Thoracic aorta (tissue), 2 donors: ENCODE data around the gene CLDN24. TPM values are rescaled to one million over a fixed set of nuclear protein-coding genes. Genes with fewer than 3 reads are reported as not detected.

Experiments
- ATAC-seq: fragments of 150-250 bp; one replicate; pipeline ENCODE4 v1.8.0; 2017; ENCODE audit warnings: low read depth; ENCODE audit not compliant: insufficient number of reproducible peaks, low FRiP score
- DNase-seq: peaks from one replicate; pipeline ENCODE4 v3.0.0-alpha.2; 2020; ENCODE audit warnings: low spot score
- H3K27ac ChIP-seq, 2 donors: fragments of 200-600 bp; sonication (generic); 1 replicate in 1 of 2; 2 replicates in 1 of 2; pipeline ENCODE4 v1.5.1; 2016; ENCODE audit warnings: mild to moderate bottlenecking in 2 of 2, moderate library complexity in 2 of 2
- H3K27me3 ChIP-seq: fragments of 200-600 bp; sonication (generic); replicated peaks from 2 replicates; pipeline ENCODE4 v1.6.0; 2016; ENCODE audit warnings: mild to moderate bottlenecking; ENCODE audit not compliant: insufficient read depth
- H3K36me3 ChIP-seq: fragments of 200-600 bp; sonication (generic); one replicate; pipeline ENCODE4 v1.5.1; 2016
- H3K4me1 ChIP-seq, 2 donors: fragments of 200-600 bp; sonication (generic); 1 replicate in 1 of 2; 2 replicates in 1 of 2; pipeline versions ENCODE4 v1.5.1 to v1.6.0; 2016; ENCODE audit warnings: low read depth in 2 of 2, mild to moderate bottlenecking in 1 of 2; ENCODE audit not compliant: control insufficient read depth in 1 of 2
- H3K4me3 ChIP-seq: fragments of 200-600 bp; sonication (generic); 2 replicates; pipeline ENCODE4 v1.5.1; 2016; ENCODE audit warnings: mild to moderate bottlenecking
- H3K9me3 ChIP-seq: fragments of 200-600 bp; sonication (generic); 2 replicates; pipeline ENCODE4 v1.5.1; 2016
- total RNA-seq, 2 donors: library from RNA; depleted of rRNA; stranded (reverse); fragments of >200 nt; gene quantifications; one replicate each; pipeline versions ENCODE4 v1.1.0 to v1.2.3, GENCODE V29; 2016
- TF ChIP-seq, protein P1 (sequence below): fragments of 200-600 bp; sonication (generic); IDR thresholded peaks from one replicate; pipeline ENCODE4 v1.5.1; 2019; ENCODE audit warnings: antibody characterized with exemption

CLDN24 gene
- total RNA-seq, 2 donors from 2014 or later = not detected

GRCh38 chr4:183295711-183296110 lies 26.5 kb downstream of the CLDN24 start:
- H3K36me3 ChIP-seq = peaks cover 18% of the 10 kb centered on the region
- TF ChIP-seq, protein P1, sequence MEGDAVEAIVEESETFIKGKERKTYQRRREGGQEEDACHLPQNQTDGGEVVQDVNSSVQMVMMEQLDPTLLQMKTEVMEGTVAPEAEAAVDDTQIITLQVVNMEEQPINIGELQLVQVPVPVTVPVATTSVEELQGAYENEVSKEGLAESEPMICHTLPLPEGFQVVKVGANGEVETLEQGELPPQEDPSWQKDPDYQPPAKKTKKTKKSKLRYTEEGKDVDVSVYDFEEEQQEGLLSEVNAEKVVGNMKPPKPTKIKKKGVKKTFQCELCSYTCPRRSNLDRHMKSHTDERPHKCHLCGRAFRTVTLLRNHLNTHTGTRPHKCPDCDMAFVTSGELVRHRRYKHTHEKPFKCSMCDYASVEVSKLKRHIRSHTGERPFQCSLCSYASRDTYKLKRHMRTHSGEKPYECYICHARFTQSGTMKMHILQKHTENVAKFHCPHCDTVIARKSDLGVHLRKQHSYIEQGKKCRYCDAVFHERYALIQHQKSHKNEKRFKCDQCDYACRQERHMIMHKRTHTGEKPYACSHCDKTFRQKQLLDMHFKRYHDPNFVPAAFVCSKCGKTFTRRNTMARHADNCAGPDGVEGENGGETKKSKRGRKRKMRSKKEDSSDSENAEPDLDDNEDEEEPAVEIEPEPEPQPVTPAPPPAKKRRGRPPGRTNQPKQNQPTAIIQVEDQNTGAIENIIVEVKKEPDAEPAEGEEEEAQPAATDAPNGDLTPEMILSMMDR = no peak
- H3K27me3 ChIP-seq = no peaks in the 10 kb centered on the region

DNA sequence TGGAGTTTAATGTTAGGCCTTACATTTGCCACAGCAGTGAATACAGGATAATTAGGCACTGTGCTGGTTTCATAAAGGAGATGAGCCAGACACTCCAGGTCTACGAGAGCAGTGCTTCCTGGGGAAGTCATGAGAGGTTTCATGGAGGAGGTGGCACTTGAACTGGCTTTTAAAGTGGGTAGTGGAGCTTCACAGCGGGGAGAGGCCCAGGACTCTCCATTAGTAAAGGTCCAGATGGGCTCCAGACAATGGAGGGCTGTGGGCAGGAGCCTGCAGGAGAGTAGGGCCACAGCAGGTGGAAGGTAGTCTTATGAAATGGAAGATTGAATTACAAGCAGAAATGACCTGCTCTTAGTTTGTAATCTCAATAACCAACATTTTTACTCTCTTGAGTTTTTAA lies 31.2 kb downstream of the CLDN24 start:
- no peak for DNase-seq
- Histone ChIP-seq H3K27ac (no peak overlapping the region), H3K4me3 (no peak overlapping the region), H3K27me3 (no peaks in the 10 kb centered on the region), H3K36me3 (peaks cover 34% of the 10 kb centered on the region), H3K9me3 (no peaks in the 10 kb centered on the region), H3K4me1 (no peaks in the 10 kb centered on the region)
- TF ChIP-seq, protein P1 = no peak
- no peak for ATAC-seq

More at GRCh38 chr4:183295711-183296110, 26.5 kb downstream of the CLDN24 start:
- H3K4me3 ChIP-seq = no peak overlapping the region
- H3K27ac ChIP-seq = no peak overlapping the region
- no peaks in the 10 kb centered on the region for H3K4me1 ChIP-seq
- no peaks in the 10 kb centered on the region for H3K9me3 ChIP-seq
- no peak for ATAC-seq
- no peak for DNase-seq

DNA sequence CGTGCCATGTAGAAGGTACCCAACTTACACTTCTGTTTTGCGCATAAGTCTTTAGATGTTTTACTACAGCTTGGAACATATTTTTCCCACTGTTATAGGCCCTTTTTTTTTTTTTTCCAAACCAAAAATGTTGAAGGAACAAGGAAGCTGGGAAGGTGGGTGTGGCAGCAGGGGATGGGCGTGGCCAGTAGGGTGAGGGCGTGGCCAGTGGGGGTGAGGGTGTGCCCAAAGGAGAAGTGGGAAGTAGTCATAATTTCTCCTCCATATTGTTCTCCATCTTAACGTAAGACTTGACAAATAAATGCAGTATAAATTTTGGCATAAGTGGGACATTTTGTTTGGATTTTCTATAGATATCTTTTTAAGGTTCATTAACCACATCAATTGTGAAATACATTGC lies 32.5 kb downstream of the CLDN24 start:
- DNase-seq = no peak
- Histone ChIP-seq H3K4me1 (no peaks in the 10 kb centered on the region), H3K36me3 (peaks cover 31% of the 10 kb centered on the region), H3K9me3 (no peaks in the 10 kb centered on the region), H3K27ac (no peak overlapping the region), H3K4me3 (no peak overlapping the region), H3K27me3 (no peaks in the 10 kb centered on the region)
- ATAC-seq = no peak
- TF ChIP-seq, protein P1 = no peak

DNA sequence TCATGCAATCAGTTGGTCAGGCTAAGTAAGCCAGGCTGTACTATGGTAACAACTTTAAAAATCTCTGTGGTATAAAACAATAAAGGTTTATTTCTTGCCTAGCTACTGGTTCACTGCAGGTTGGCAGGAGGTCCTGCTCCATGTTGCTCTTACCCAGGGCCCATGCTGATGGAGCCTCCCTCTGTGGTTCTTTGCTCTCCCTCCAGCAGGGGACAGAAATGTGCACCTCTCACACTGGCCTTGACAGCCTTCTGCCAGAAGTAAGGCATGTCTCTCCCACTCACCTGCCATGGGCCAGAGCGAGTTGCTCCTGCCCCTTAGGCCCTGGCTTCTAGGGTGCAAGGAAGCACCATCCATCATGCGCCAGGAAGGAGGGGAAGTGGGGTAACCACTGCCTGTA lies 33.3 kb downstream of the CLDN24 start:
- no peak overlapping the region for H3K4me3 ChIP-seq
- no peaks in the 10 kb centered on the region for H3K27me3 ChIP-seq
- no peak for DNase-seq
- no peaks in the 10 kb centered on the region for H3K9me3 ChIP-seq
- H3K4me1 ChIP-seq = no peaks in the 10 kb centered on the region
- no peak overlapping the region for H3K27ac ChIP-seq
- H3K36me3 ChIP-seq = peaks cover 32% of the 10 kb centered on the region
- no peak for ATAC-seq
- TF ChIP-seq, protein P1 = no peak

DNA sequence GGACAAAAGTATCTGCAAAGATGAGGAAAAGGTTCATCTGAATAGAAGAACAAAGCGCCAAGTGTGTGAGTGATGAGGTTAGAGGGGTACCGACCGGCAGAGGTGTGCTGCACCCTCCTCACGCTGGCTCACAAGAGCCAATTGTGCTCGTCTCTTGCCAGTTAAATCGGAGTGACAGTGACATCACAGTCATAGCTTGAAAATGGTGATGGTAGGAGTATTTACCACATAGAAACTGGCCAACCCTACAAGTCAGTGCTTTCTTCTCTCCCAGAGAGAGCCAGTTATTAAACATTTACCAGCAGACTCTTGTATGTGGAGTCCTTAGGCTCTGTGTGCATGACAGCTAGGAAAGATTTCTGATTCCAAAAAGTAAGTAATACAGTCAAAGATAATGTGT lies 34.5 kb downstream of the CLDN24 start:
- Histone ChIP-seq H3K4me3 (no peak overlapping the region), H3K9me3 (no peaks in the 10 kb centered on the region), H3K36me3 (peaks cover 34% of the 10 kb centered on the region), H3K4me1 (no peaks in the 10 kb centered on the region), H3K27ac (no peak overlapping the region), H3K27me3 (no peaks in the 10 kb centered on the region)
- DNase-seq (no peak), ATAC-seq (no peak)
- TF ChIP-seq, protein P1 = no peak
